Fibroblast of mammary gland (primary cell): ENCODE data around the gene TTC28.

ENCODE experiments used
- DNase-seq: peaks from one replicate; pipeline ENCODE4 v3.0.0-alpha.2; 2010; ENCODE audit warnings: low read depth
- H3K4me3 ChIP-seq: 2 replicates; pipeline ENCODE4 v1.5.1; 2011; ENCODE audit warnings: low read depth, mild to moderate bottlenecking, low read length, moderate library complexity; ENCODE audit not compliant: control insufficient read depth
- CTCF ChIP-seq: conservative IDR thresholded peaks from 2 replicates; pipeline ENCODE4 v1.5.1; 2011; ENCODE audit warnings: low read depth, low read length, inconsistent platforms; ENCODE audit not compliant: control insufficient read depth, insufficient read depth

TTC28 gene

GRCh38 chr22:28711820-28712777 is 32.5 kb upstream of the TTC28 start:
- peak; percentile 98 for DNase-seq
- peak overlapping the region; percentile 13 for H3K4me3 ChIP-seq
- peak; percentile 41 for TF ChIP-seq CTCF

GRCh38 chr22:28711341-28711740 is 31.7 kb upstream of the TTC28 start:
- TF ChIP-seq CTCF, result no peak
- peak overlapping the region; percentile 13 for H3K4me3 ChIP-seq
- no peak for DNase-seq

GRCh38 chr22:28710576-28711191 is 31.0 kb upstream of the TTC28 start:
- peak; percentile 85 for DNase-seq
- no peak for TF ChIP-seq CTCF
- H3K4me3 ChIP-seq, result no peak overlapping the region

GRCh38 chr22:28710107-28710506 is 30.5 kb upstream of the TTC28 start:
- no peak overlapping the region for H3K4me3 ChIP-seq
- no peak for TF ChIP-seq CTCF
- peak; percentile 36 for DNase-seq

GRCh38 chr22:28706845-28707244 is 27.2 kb upstream of the TTC28 start:
- no peak for DNase-seq
- H3K4me3 ChIP-seq, result no peak overlapping the region
- TF ChIP-seq CTCF, result no peak

GRCh38 chr22:28703436-28703835 is 23.8 kb upstream of the TTC28 start:
- TF ChIP-seq CTCF, result no peak
- no peak overlapping the region for H3K4me3 ChIP-seq
- DNase-seq, result peak; percentile 61
